WTC11 (cell line): Measurements from ENCODE around the gene SPATA22. TPM values are rescaled to one million over a fixed set of nuclear protein-coding genes. Genes with fewer than 3 reads are reported as not detected.

Experiments
- ATAC-seq: fragments of 200-7000 bp; cut with Tn5 transposase; 2 replicates; pipeline ENCODE4 v1.10.0; 2021; ENCODE audit warnings: mild to moderate bottlenecking, moderate library complexity
- CTCF ChIA-PET: fragments of 300-600 bp; sonication (Branson Sonifier 250); formaldehyde crosslinking; loops from one replicate; lab custom pipeline; 2021; ENCODE audit warnings: antibody characterized with exemption; lab: Charles Lee
- POLR2A ChIA-PET: fragments of 350-600 bp; sonication (Branson Sonifier 250); formaldehyde crosslinking; loops from one replicate; lab custom pipeline; 2021; ENCODE audit warnings: antibody characterized with exemption; lab: Charles Lee
- DNase-seq: peaks from one replicate; pipeline ENCODE4 v3.0.0; 2021; ENCODE audit warnings: low spot score
- H3K27ac Mint-ChIP-seq: 2 replicates; pipeline ENCODE4 v1.8.0; 2021; ENCODE audit warnings: mixed read lengths
- H3K27me3 Mint-ChIP-seq: 2 replicates; pipeline ENCODE4 v1.8.0; 2021; ENCODE audit warnings: low read depth, mild to moderate bottlenecking, moderate library complexity, mixed read lengths
- H3K36me3 Mint-ChIP-seq: 2 replicates; pipeline ENCODE4 v1.8.0; 2021; ENCODE audit warnings: mixed read lengths
- H3K4me1 Mint-ChIP-seq: 2 replicates; pipeline ENCODE4 v1.8.0; 2022; ENCODE audit warnings: mixed read lengths
- H3K4me3 Mint-ChIP-seq: 2 replicates; pipeline ENCODE4 v1.8.0; 2021; ENCODE audit warnings: mild to moderate bottlenecking, moderate library complexity, mixed read lengths
- H3K9me3 Mint-ChIP-seq: 2 replicates; pipeline ENCODE4 v1.8.0; 2021; ENCODE audit warnings: mixed read lengths
- CREM ChIP-seq: sonication (generic); formaldehyde crosslinking; IDR thresholded peaks from 2 replicates; pipeline ENCODE4 v1.8.1; 2022; ENCODE audit warnings: mild to moderate bottlenecking, missing genetic modification reagents, moderate library complexity
- E2F4 ChIP-seq: sonication (generic); formaldehyde crosslinking; IDR thresholded peaks from 2 replicates; pipeline ENCODE4 v1.8.1; 2022; ENCODE audit warnings: low read depth, mild to moderate bottlenecking, moderate library complexity, missing genetic modification reagents, borderline replicate concordance
- ELF4 ChIP-seq: sonication (generic); formaldehyde crosslinking; IDR thresholded peaks from 2 replicates; pipeline ENCODE4 v1.8.1; 2022; ENCODE audit warnings: low read depth, mild to moderate bottlenecking, moderate library complexity, missing genetic modification reagents
- EMX1 ChIP-seq: fragments of 250-450 bp; sonication (Bioruptor Pico); IDR thresholded peaks from 2 replicates; pipeline ENCODE4 v1.8.0; 2021; ENCODE audit warnings: mild to moderate bottlenecking
- ERG ChIP-seq: fragments of 250-450 bp; sonication (Bioruptor Pico); IDR thresholded peaks from 2 replicates; pipeline ENCODE4 v1.8.0; 2021; ENCODE audit warnings: mild to moderate bottlenecking
- FOXP4 ChIP-seq: sonication (generic); formaldehyde crosslinking; IDR thresholded peaks from 2 replicates; pipeline ENCODE4 v1.8.0; 2022; ENCODE audit warnings: mild to moderate bottlenecking, missing genetic modification reagents
- GRHL2 ChIP-seq: fragments of 250-450 bp; sonication (Bioruptor Pico); IDR thresholded peaks from 2 replicates; pipeline ENCODE4 v1.8.0; 2022; ENCODE audit warnings: mild to moderate bottlenecking, moderate library complexity; ENCODE audit not compliant: insufficient replicate concordance, severe bottlenecking
- IRF1 ChIP-seq: sonication (generic); formaldehyde crosslinking; IDR thresholded peaks from 2 replicates; pipeline ENCODE4 v1.8.0; 2023; ENCODE audit warnings: missing genetic modification reagents
- MAX ChIP-seq: sonication (generic); formaldehyde crosslinking; IDR thresholded peaks from 2 replicates; pipeline ENCODE4 v1.8.0; 2022; ENCODE audit warnings: mild to moderate bottlenecking, missing genetic modification reagents
- MYBL2 ChIP-seq: sonication (generic); formaldehyde crosslinking; IDR thresholded peaks from 2 replicates; pipeline ENCODE4 v1.8.1; 2023; ENCODE audit warnings: mild to moderate bottlenecking, moderate library complexity, missing genetic modification reagents
- SOX15 ChIP-seq: fragments of 250-450 bp; sonication (Bioruptor Pico); IDR thresholded peaks from 2 replicates; pipeline ENCODE4 v1.9.0; 2021; ENCODE audit warnings: mild to moderate bottlenecking
- TEAD1 ChIP-seq: sonication (generic); formaldehyde crosslinking; IDR thresholded peaks from 2 replicates; pipeline ENCODE4 v1.8.0; 2022; ENCODE audit warnings: mild to moderate bottlenecking, missing genetic modification reagents
- ZNF121 ChIP-seq: sonication (generic); formaldehyde crosslinking; IDR thresholded peaks from 2 replicates; pipeline ENCODE4 v1.8.0; 2023; ENCODE audit warnings: missing genetic modification reagents
- ZNF281 ChIP-seq: sonication (generic); formaldehyde crosslinking; IDR thresholded peaks from 2 replicates; pipeline ENCODE4 v1.8.0; 2023; ENCODE audit warnings: mild to moderate bottlenecking, missing genetic modification reagents
- ZNF425 ChIP-seq: fragments of 250-450 bp; sonication (Bioruptor Pico); conservative IDR thresholded peaks from 2 replicates; pipeline ENCODE4 v1.9.0; 2021; ENCODE audit warnings: mild to moderate bottlenecking
- total RNA-seq: library from RNA; stranded (reverse); gene quantifications from 3 replicates; pipeline ENCODE4 v1.2.3, GENCODE V29; 2021

Gene SPATA22
- total RNA-seq, 1 experiment from 2014 or later = not detected

- H3K36me3 Mint-ChIP-seq = peaks cover 14% of the 10 kb centered on the region
- no peak overlapping the region for H3K4me3 Mint-ChIP-seq
- CTCF ChIA-PET = no interaction called here
- H3K27ac Mint-ChIP-seq = no peak overlapping the region
- DNase-seq = no peak
- peaks cover 14% of the 10 kb centered on the region for H3K9me3 Mint-ChIP-seq
- POLR2A ChIA-PET = no interaction called here
- no peak for TF ChIP-seq GRHL2
- TF ChIP-seq ZNF281 (CRISPR knock-in tag) = no peak
- TF ChIP-seq MYBL2 (CRISPR knock-in tag) = no peak
- no peak for TF ChIP-seq MAX
- TF ChIP-seq E2F4 (CRISPR knock-in tag) = no peak
- peaks cover 15% of the 10 kb centered on the region for H3K4me1 Mint-ChIP-seq
- no peak for ATAC-seq
- H3K27me3 Mint-ChIP-seq = peaks cover 3% of the 10 kb centered on the region; the same call in 1 of the 2 replicates
Observed at GRCh38 chr17:3505008-3505407, 33.4 kb upstream of the SPATA22 start.

- Mint-ChIP-seq H3K36me3 (peaks cover 16% of the 10 kb centered on the region), H3K4me1 (peaks cover 17% of the 10 kb centered on the region), H3K27me3 (no peaks in the 10 kb centered on the region), H3K9me3 (peaks cover 9% of the 10 kb centered on the region), H3K27ac (no peak overlapping the region), H3K4me3 (no peak overlapping the region)
- ChIA-PET POLR2A (no interaction called here), CTCF (no interaction called here)
- TF ChIP-seq ERG (CRISPR knock-in tag) (no peak), CREM (CRISPR knock-in tag) (no peak), SOX15 (no peak), ZNF121 (no peak), FOXP4 (CRISPR knock-in tag) (no peak), IRF1 (CRISPR knock-in tag) (no peak), EMX1 (CRISPR knock-in tag) (no peak), ELF4 (no peak)
- ATAC-seq (no peak), DNase-seq (no peak)
Observed at GRCh38 chr17:3503285-3503684, 31.7 kb upstream of the SPATA22 start.

GRCh38 chr17:3502466-3502865, 30.8 kb upstream of the SPATA22 start:
- no peaks in the 10 kb centered on the region for H3K27me3 Mint-ChIP-seq
- no peak overlapping the region for H3K27ac Mint-ChIP-seq
- H3K4me1 Mint-ChIP-seq = peaks cover 25% of the 10 kb centered on the region
- ATAC-seq (no peak), DNase-seq (no peak)
- no peak overlapping the region for H3K4me3 Mint-ChIP-seq
- TF ChIP-seq TEAD1 (CRISPR knock-in tag) (no peak), SOX15 (no peak), ZNF425 (CRISPR knock-in tag) (no peak)
- POLR2A ChIA-PET = interaction anchor here (0.5 kb wide), 1 partner anchor 1244 kb away, joined by 4 read pairs; no protein-coding TSS in a partner anchor
- CTCF ChIA-PET = interaction anchor here (0.6 kb wide), 1 partner anchor 15 kb away, joined by 5 read pairs; no protein-coding TSS in a partner anchor
- peaks cover 16% of the 10 kb centered on the region for H3K36me3 Mint-ChIP-seq
- peaks cover 9% of the 10 kb centered on the region for H3K9me3 Mint-ChIP-seq
